ENCODE measurements around the gene ZNF609. TPM values are rescaled to one million over a fixed set of nuclear protein-coding genes. Genes with fewer than 3 reads are reported as not detected.
A peak's percentile ranks its signal among the peaks of the same experiment; 100 is the strongest.

Gene ZNF609
- 8.9 and 9.1 TPM in 2 replicates for total RNA-seq (2016; rRNA removed; fragmentation: Illumina TruSeq; extraction: Trizol)
- 16.4 and 18.8 TPM in 2 replicates for total RNA-seq (2016; cell fraction: cytosol; rRNA removed; fragmentation: Illumina TruSeq; extraction: Trizol; ENCODE audit: low read depth)
- 7.5 and 8.4 TPM in 2 replicates for total RNA-seq (2016; cell fraction: insoluble cytoplasmic fraction; rRNA removed; fragmentation: Illumina TruSeq; extraction: Trizol)
- 9.1 and 10.8 TPM in 2 replicates for total RNA-seq (2016; cell fraction: membrane; rRNA removed; fragmentation: Illumina TruSeq; extraction: Trizol)
- total RNA-seq (2016; cell fraction: nucleus; rRNA removed; fragmentation: Illumina TruSeq; extraction: Trizol), result 9.9 and 12.6 TPM in 2 replicates
- polyA plus RNA-seq (2011; rRNA removed), result 9.9 and 11.5 TPM in 2 replicates
- polyA plus RNA-seq (2011; cell fraction: cytosol; rRNA removed), result 5.1 and 6.3 TPM in 2 replicates
- polyA plus RNA-seq (2011; cell fraction: nucleus; rRNA removed), result 8.3 and 14.7 TPM in 2 replicates
- 9.7 and 11.3 TPM in 2 replicates for polyA plus RNA-seq (2012)
- polyA plus RNA-seq (2016; cell fraction: cytosol; fragmentation: Illumina TruSeq; extraction: Trizol; ENCODE audit: low read depth), result 0.28 and 0.34 TPM in 2 replicates
- 6.2 and 8.7 TPM in 2 replicates for polyA plus RNA-seq (2016; cell fraction: insoluble cytoplasmic fraction; fragmentation: Illumina TruSeq; extraction: Trizol; ENCODE audit: low read depth)
- polyA plus RNA-seq (2016; cell fraction: membrane; fragmentation: Illumina TruSeq; extraction: Trizol; ENCODE audit: low read depth), result 1.2 and 1.5 TPM in 2 replicates
- 9.8 and 10.0 TPM in 2 replicates for polyA plus RNA-seq (2016; cell fraction: nucleus; fragmentation: Illumina TruSeq; extraction: Trizol; ENCODE audit: insufficient read depth, low read depth)
- 24.6 and 47.4 TPM in 2 replicates for polyA minus RNA-seq (2011; rRNA and poly(A)+ RNA removed; ENCODE audit: low replicate concordance)
- 9.9 and 12.1 TPM in 2 replicates for polyA minus RNA-seq (2011; cell fraction: cytosol; rRNA and poly(A)+ RNA removed)
- polyA minus RNA-seq (2011; cell fraction: nucleus; rRNA and poly(A)+ RNA removed), result 19.3 and 20.1 TPM in 2 replicates
- Bru-seq, nascent RNA, result percentile 66 among the genes with signal in this experiment
- percentile 60 among the genes with signal in this experiment for BruChase-seq, experiment 1, labeled RNA remaining after a 6-hour chase
- BruChase-seq, experiment 2, labeled RNA remaining after a 2-hour chase, result percentile 67 among the genes with signal in this experiment
- long read RNA-seq, experiment 1, partial matches to known transcripts, result 0 of 2 reads
- long read RNA-seq, experiment 1, other reads (novel, unspliced or antisense), result 2 of 2 reads
- long read RNA-seq, experiment 2, partial matches to known transcripts, result 8 of 34 reads
- long read RNA-seq, experiment 2, other reads (novel, unspliced or antisense), result 26 of 34 reads

- Histone ChIP-seq H3K27ac (ENCODE audit: extremely low read length, insufficient read depth, low read length) (peak within 1 kb of the TSS; percentile 50), H2AFZ (ENCODE audit: low read length) (peak within 1 kb of the TSS; percentile 65), H4K20me1 (ENCODE audit: insufficient read depth, low read length) (peaks cover 11% of the 10 kb centered on the region; the same call in 1 of the 2 replicates), H3K9me3 (ENCODE audit: low read length) (no peaks in the 10 kb centered on the region), H3K4me1 (ENCODE audit: insufficient read depth, low read length) (peaks cover 63% of the 10 kb centered on the region), H3K4me2 (ENCODE audit: low read depth, low read length) (peak within 1 kb of the TSS; percentile 86), H3K4me3 (replicated peaks in 1 of 3; ENCODE audit: insufficient read depth in 1 of 3, low read depth in 2 of 3, low read length in 3 of 3) (peak within 1 kb of the TSS; percentile 65 to 80 (median 69)), H3K79me2 (ENCODE audit: insufficient read depth, low read length) (peaks cover 41% of the 10 kb centered on the region), H3K36me3 (replicated peaks in 1 of 2; ENCODE audit: control insufficient read depth in 1 of 2, insufficient read depth in 2 of 2, low read length in 2 of 2) (peaks cover 2 to 6% of the 10 kb centered on the region in 2 experiments; a peak in 4 of 5 replicates), H3K27me3 (ENCODE audit: control insufficient read depth in 1 of 2, insufficient read depth in 2 of 2, low read length in 2 of 2) (no peaks in the 10 kb centered on the region), H3K9ac (ENCODE audit: insufficient read depth, low read depth, low read length) (peak within 1 kb of the TSS; percentile 62)
- FAIRE-seq (no peak), DNase-seq (ENCODE audit: low spot score) (peak; percentile 84), ATAC-seq (peak; percentile 73)
- ChIA-PET POLR2A (interaction anchor here (0.6 kb wide), 1 partner anchor 183 kb away, joined by 3 read pairs; no protein-coding TSS in a partner anchor), CTCF (ENCODE audit: low intra/inter-chr PET ratio, low total read pairs) (no interaction called here)
- in situ Hi-C loops (cut with HindIII; ENCODE audit: extremely low pct_ligation_motif_present, low pct_unique_long_range_greater_than_20kb), result no loop called here
- intact Hi-C loops (cut with micrococcal nuclease; ENCODE audit: unreplicated experiment), result no loop called here
- BruUV-seq (replicated peaks), result no TSS peak
- 11% methylated on average over 8 of the region's 45 CpGs for WGBS (ENCODE audit: low lambda C conversion rate)
- TF ChIP-seq CTCF (CRISPR knock-in tag; IDR thresholded peaks at IDR 0.05), result 0 out of 2 replicates have a peak, but pooled peaks have one; percentile 9
- TF ChIP-seq ZNF652 (CRISPR knock-in tag; IDR thresholded peaks at IDR 0.05; ENCODE audit: borderline replicate concordance, low read depth), result no peak
- 0 out of 2 replicates have a peak, but pooled peaks have one; percentile 28 for TF ChIP-seq RARA (CRISPR knock-in tag; IDR thresholded peaks at IDR 0.05)
- peak; percentile 66 for TF ChIP-seq MXD3 (CRISPR knock-in tag; IDR thresholded peaks at IDR 0.05)
- TF ChIP-seq ZNF414 (CRISPR knock-in tag; IDR thresholded peaks at IDR 0.05), result no peak
- peak; percentile 65; the same call in 1 of the 2 replicates for TF ChIP-seq FOXA3 (CRISPR knock-in tag; IDR thresholded peaks at IDR 0.05)
- TF ChIP-seq ZNF670 (CRISPR knock-in tag; IDR thresholded peaks at IDR 0.05; ENCODE audit: borderline replicate concordance), result no peak
- no peak for TF ChIP-seq THAP9 (CRISPR knock-in tag; IDR thresholded peaks at IDR 0.05; ENCODE audit: borderline replicate concordance)
- TF ChIP-seq ZNF24 (IDR thresholded peaks at IDR 0.05), result 0 out of 2 replicates have a peak, but pooled peaks have one; percentile 32
- TF ChIP-seq REL (CRISPR knock-in tag; conservative IDR thresholded peaks at IDR 0.05), result no peak
- no peak for TF ChIP-seq GLI4 (CRISPR knock-in tag; IDR thresholded peaks at IDR 0.05; ENCODE audit: borderline replicate concordance)
- no peak for TF ChIP-seq CEBPB (IDR thresholded peaks at IDR 0.05; ENCODE audit: borderline replicate concordance, low read depth, low read length)
- TF ChIP-seq ZBTB3 (CRISPR knock-in tag; IDR thresholded peaks at IDR 0.05; ENCODE audit: borderline replicate concordance, low read depth), result no peak
Measured at GRCh38 chr15:64460206-64460723, at the start of gene ZNF609. TSS of gene ZNF609 (plus strand) at chr15:64460578. CDS start at chr15:64499420, 38,842 bp downstream.
